Cardiac fibroblast (primary cell): ENCODE measurements around the gene MED29.

ENCODE experiments used
- DNase-seq, 2 donors: peaks; one replicate each; pipeline versions ENCODE4 v3.0.0 to v3.0.0-alpha.2; 2010; ENCODE audit warnings: low read depth in 2 of 2
- H3K4me3 ChIP-seq, 2 donors: replicated peaks in 1 of 2; 1 replicate in 1 of 2; 2 replicates in 1 of 2; pipeline ENCODE4 v1.5.1; 2011; ENCODE audit warnings: low read depth in 2 of 2, low read length in 2 of 2, mild to moderate bottlenecking in 2 of 2, moderate library complexity in 1 of 2
- TF ChIP-seq, protein P1 (sequence below): IDR thresholded peaks from one replicate; pipeline ENCODE4 v1.5.1; 2011; ENCODE audit warnings: low read depth, mild to moderate bottlenecking, low read length, inconsistent platforms

Gene MED29

DNA sequence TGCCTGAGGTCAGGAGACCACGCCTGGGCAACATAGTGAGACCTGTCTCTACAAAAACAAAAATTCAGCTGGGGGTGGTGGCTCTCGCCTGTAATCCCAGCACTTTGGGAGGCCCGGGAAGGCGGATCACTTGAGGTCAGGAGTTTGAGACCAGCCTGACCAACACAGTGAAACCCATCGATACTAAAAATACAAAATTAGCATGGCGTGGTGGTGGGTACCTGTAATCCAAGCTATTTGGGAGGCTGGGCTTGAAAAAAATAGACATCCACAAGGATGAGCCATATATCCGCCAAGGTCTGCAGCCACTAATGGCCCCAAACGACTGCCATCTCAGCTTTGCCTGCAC is 41.5 kb downstream of the MED29 start:
- TF ChIP-seq, protein P1, sequence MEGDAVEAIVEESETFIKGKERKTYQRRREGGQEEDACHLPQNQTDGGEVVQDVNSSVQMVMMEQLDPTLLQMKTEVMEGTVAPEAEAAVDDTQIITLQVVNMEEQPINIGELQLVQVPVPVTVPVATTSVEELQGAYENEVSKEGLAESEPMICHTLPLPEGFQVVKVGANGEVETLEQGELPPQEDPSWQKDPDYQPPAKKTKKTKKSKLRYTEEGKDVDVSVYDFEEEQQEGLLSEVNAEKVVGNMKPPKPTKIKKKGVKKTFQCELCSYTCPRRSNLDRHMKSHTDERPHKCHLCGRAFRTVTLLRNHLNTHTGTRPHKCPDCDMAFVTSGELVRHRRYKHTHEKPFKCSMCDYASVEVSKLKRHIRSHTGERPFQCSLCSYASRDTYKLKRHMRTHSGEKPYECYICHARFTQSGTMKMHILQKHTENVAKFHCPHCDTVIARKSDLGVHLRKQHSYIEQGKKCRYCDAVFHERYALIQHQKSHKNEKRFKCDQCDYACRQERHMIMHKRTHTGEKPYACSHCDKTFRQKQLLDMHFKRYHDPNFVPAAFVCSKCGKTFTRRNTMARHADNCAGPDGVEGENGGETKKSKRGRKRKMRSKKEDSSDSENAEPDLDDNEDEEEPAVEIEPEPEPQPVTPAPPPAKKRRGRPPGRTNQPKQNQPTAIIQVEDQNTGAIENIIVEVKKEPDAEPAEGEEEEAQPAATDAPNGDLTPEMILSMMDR, result no peak
- no peak overlapping the region for H3K4me3 ChIP-seq
- no peak for DNase-seq

DNA sequence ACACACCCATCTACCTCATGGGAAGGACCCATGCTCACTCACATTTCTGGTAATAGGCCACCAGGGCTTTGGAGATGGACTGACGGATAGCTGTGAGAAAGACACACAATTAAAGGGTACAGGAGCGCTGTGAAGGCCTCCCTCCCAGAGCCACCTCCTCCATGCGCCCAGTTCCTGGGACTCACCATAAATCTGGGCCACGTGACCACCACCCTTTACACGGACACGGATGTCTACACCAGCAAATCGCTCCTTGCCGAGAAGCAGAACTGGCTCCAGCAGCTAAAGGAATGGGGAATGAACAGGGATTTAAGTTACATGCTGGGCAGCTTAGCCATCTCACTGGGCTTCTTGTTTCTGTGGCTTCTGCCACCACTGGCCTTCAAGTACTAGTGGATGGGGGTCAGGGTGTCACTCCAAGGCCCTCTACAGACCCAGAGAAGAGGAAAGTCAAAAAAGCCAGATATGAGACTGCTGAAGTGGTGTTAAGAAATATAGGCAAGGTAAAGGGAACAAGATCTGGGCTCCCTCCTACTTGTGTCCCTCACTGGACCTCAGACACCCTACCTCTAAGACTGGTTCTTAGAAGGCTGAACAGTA is 42.4 kb downstream of the MED29 start:
- TF ChIP-seq, protein P1, result no peak
- DNase-seq, result no peak
- H3K4me3 ChIP-seq, result no peak overlapping the region

DNA sequence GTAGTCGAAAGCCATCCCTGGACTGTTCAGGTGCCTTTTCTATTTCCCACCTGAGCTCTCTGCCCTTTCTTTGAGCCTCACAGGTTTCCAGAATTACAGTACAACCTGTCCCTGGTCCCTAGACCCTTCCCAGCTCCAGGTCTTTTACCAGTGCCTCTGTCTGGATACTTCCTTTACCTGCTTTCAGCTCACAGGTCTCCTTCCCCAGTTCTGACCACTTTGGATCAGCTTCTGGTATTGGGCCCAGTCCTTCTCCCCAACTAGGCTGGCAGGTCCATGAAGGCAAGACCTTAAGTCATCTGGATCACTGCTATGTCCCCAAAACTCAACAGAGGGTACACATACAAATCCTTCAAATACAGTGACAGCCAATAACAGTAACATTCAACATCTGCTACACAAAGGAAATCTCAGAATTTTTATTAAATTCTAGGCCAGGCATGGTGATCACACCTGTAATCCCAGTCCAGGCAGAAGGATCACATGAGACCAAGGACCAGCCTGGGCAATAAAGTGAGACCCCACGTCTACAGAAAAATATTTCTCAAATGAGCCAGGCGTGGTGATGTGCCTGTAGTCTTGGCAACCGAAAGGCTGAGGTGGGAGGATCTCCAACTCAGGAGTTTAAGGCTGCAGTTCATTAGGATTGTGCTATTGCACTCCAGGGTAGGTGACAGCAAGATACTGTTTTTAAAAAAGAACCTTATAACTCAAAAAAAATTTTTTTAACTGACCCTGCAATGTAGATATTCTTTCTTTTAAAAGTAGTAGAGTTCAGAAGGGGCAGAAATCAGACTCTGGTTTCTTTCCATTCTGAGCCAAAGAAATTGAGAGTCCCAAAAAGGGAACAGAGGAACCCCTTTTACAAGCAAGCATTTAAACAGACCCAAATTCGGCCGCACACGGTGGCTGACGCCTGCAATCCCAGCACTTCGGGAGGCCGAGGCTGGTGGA is 43.2 kb downstream of the MED29 start:
- peak overlapping the region; percentile 93 to 98 for H3K4me3 ChIP-seq

DNA sequence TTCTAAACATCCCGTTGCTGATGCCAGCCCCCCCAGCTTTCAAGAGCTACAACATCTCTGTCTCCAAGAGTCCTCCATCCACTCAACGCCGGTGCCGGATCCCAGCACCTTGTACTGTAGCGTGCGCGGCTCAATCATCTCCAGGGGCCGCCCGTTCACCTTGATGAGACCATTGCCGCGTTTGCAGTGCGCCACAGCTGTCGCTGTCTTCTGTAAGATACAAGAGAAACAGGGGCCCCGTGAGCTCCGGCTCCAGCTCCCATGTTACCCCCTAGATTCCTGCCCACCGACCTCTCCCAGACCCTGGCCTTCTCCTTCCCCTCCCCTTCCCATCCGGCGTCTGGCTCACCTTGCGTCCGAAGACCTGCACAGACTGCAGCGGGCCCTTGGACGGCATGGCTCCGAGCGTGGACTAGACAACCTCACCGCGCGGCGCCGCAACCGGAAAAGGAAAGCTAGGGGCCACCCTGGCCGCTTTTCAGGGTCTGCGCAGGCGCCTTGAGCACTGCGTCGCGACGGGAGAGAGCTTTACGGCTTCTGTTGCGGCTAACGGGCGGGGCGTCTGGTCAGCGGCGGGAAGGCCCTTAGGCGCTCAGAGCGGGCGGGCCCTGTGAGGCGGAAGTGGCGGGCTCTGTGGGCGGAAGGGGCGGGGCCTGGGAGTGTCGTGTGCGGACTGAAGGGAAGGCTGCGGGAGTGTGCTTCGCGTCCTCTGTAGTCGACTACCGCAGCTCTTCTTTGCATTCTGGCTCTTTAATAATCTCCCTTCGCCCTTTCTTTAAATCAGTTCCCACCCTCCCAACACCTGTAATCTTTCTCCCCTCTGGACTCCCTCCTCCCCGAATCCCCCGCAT is 44.5 kb downstream of the MED29 start, which contains the start of gene RPS16:
Gene RPS16, minus strand, starts transcription at position 451 of the 851 bp plus-strand sequence. Its CDS starts 54 bp downstream, at position 397.
- DNase-seq, result peak; percentile 98 to 99
- H3K4me3 ChIP-seq, result peak within 1 kb of the TSS; percentile 93 to 98
- TF ChIP-seq, protein P1, result no peak

More for the DNA sequence above, 43.2 kb downstream of the MED29 start:
- peak in 1 of 2 donors; percentile 36 for DNase-seq
- TF ChIP-seq, protein P1, result no peak

DNA sequence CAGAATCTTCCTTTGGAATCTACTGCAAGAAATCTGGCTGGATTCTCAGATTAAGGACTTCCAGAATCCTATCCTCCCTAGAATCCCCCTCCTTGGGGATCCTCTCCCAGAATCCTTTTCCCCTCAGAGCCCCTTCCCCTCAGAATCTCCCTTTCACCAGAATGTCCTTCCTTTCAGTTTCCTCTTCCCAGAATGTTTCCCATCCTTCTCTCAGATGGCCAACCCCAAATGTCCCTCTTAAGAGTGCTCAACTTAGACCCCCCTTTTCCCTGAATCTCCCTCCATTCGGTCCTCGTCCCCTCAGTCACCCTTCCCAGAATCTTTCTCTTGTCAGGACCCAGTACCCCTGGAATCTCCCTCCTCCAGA is 45.2 kb downstream of the MED29 start:
- TF ChIP-seq, protein P1, result no peak
- peak overlapping the region; percentile 56 to 93 for H3K4me3 ChIP-seq
- no peak for DNase-seq

DNA sequence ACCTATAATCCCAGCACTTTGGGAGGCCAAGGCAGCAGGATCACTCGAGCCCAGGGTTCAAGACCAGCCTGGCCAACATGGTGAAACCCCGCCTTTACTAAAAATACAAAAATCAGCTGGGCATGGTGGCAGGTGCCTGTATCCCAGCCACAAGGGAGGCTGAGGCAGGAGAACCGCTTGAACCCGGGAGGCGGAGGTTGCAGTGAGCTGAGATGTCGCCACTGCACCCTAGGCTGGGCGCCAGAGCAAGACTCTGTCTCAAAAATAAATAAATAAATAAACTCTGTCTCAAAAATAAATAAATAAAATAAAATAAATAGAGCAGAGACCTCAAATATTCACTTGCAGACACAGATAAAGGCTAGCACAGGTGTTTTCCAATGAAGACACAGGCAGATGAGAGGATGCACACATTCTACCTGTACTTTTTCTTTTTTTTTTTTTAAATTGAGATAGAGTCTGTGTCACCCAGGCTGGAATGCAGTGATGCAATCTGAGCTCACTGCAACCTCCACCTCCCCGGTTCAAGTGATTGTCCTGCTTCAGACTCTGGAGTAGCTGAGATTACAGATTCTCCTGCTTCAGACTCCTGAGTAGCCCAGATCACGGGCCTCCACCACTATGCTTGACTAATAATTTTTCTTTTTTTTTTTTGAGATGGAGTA is 47.2 kb downstream of the MED29 start:
- peak in 1 of 2 donors; percentile 64 for DNase-seq
- TF ChIP-seq, protein P1, result no peak
- H3K4me3 ChIP-seq, result no peak overlapping the region
